SK-N-SH treated with all-trans-retinoic acid at 6 μM for 48 hours (cell line): ENCODE data around the gene DNAH1.
A peak's percentile ranks its signal among the peaks of the same experiment; 100 is the strongest.

Experiments
- ATAC-seq: fragments of 200-7000 bp; cut with Tn5 transposase; 3 replicates; pipeline ENCODE4 v1.9.1; 2020; ENCODE audit warnings: mild to moderate bottlenecking, moderate library complexity
- BACH2 ChIP-seq: fragments of 250-450 bp; sonication (Bioruptor Pico); IDR thresholded peaks from 2 replicates; pipeline ENCODE4 v1.9.0; 2021; ENCODE audit warnings: mild to moderate bottlenecking, borderline replicate concordance
- CSDC2 ChIP-seq: fragments of 250-450 bp; sonication (Bioruptor Pico); IDR thresholded peaks from 2 replicates; pipeline ENCODE4 v1.5.0; 2020; ENCODE audit warnings: mild to moderate bottlenecking, moderate library complexity
- CSRNP3 ChIP-seq: fragments of 250-450 bp; sonication (Bioruptor Pico); IDR thresholded peaks from 2 replicates; pipeline ENCODE4 v1.5.1; 2021; ENCODE audit warnings: mild to moderate bottlenecking, moderate library complexity
- ESRRG ChIP-seq: fragments of 250-450 bp; sonication (Bioruptor Pico); IDR thresholded peaks from 2 replicates; pipeline ENCODE4 v1.6.1; 2021; ENCODE audit warnings: mild to moderate bottlenecking
- PATZ1 ChIP-seq: fragments of 250-450 bp; sonication (Bioruptor Pico); IDR thresholded peaks from 2 replicates; pipeline ENCODE4 v1.8.0; 2020; ENCODE audit warnings: mild to moderate bottlenecking, moderate library complexity, borderline replicate concordance
- POU6F1 ChIP-seq: fragments of 250-450 bp; sonication (Bioruptor Pico); IDR thresholded peaks from 2 replicates; pipeline ENCODE4 v1.8.0; 2021; ENCODE audit warnings: low read depth, mild to moderate bottlenecking, moderate library complexity, borderline replicate concordance
- PPARA ChIP-seq: fragments of 250-450 bp; sonication (Bioruptor Pico); IDR thresholded peaks from 2 replicates; pipeline ENCODE4 v1.5.0; 2020; ENCODE audit warnings: mild to moderate bottlenecking, borderline replicate concordance
- SNAI2 ChIP-seq: fragments of 250-450 bp; sonication (Bioruptor Pico); IDR thresholded peaks from 2 replicates; pipeline ENCODE4 v1.5.0; 2020; ENCODE audit warnings: mild to moderate bottlenecking, moderate library complexity
- TCF4 ChIP-seq: fragments of 250-450 bp; sonication (Bioruptor Pico); IDR thresholded peaks from 2 replicates; pipeline ENCODE4 v1.8.0; 2021; ENCODE audit warnings: mild to moderate bottlenecking, moderate library complexity, borderline replicate concordance
- TOX ChIP-seq: fragments of 250-450 bp; sonication (Bioruptor Pico); IDR thresholded peaks from 2 replicates; pipeline ENCODE4 v1.8.0; 2021; ENCODE audit warnings: mild to moderate bottlenecking, moderate library complexity, borderline replicate concordance
- TSHZ2 ChIP-seq: fragments of 250-450 bp; sonication (Bioruptor Pico); IDR thresholded peaks from 2 replicates; pipeline ENCODE4 v1.5.0; 2020; ENCODE audit warnings: mild to moderate bottlenecking, moderate library complexity
- ZFP30 ChIP-seq: fragments of 450-650 bp; formaldehyde crosslinking; IDR thresholded peaks from 2 replicates; pipeline ENCODE4 v1.5.0; 2022; ENCODE audit warnings: mild to moderate bottlenecking, moderate library complexity
- ZNF565 ChIP-seq: fragments of 450-650 bp; formaldehyde crosslinking; conservative IDR thresholded peaks from 2 replicates; pipeline ENCODE4 v1.5.0; 2020; ENCODE audit warnings: low read depth, mild to moderate bottlenecking, moderate library complexity
- ZNF70 ChIP-seq: fragments of 450-650 bp; formaldehyde crosslinking; IDR thresholded peaks from 2 replicates; pipeline ENCODE4 v1.5.0; 2020; ENCODE audit warnings: mild to moderate bottlenecking, moderate library complexity
- ZNF8 ChIP-seq: fragments of 450-650 bp; formaldehyde crosslinking; IDR thresholded peaks from 2 replicates; pipeline ENCODE4 v1.5.0; 2020; ENCODE audit warnings: mild to moderate bottlenecking, moderate library complexity
- TF ChIP-seq, protein P1 (sequence below): fragments of 250-450 bp; sonication (Bioruptor Pico); IDR thresholded peaks from 2 replicates; pipeline ENCODE4 v1.5.1; 2020; ENCODE audit warnings: low read depth, mild to moderate bottlenecking, moderate library complexity

The DNAH1 gene

GRCh38 chr3:52299879-52300611 lies 16.1 kb upstream of the DNAH1 start:
- TF ChIP-seq SNAI2 (CRISPR knock-in tag) (0 out of 2 replicates have a peak, but pooled peaks have one; percentile 5), PPARA (CRISPR knock-in tag) (no peak), TOX (CRISPR knock-in tag) (no peak)
- ATAC-seq: peak; percentile 82

DNA sequence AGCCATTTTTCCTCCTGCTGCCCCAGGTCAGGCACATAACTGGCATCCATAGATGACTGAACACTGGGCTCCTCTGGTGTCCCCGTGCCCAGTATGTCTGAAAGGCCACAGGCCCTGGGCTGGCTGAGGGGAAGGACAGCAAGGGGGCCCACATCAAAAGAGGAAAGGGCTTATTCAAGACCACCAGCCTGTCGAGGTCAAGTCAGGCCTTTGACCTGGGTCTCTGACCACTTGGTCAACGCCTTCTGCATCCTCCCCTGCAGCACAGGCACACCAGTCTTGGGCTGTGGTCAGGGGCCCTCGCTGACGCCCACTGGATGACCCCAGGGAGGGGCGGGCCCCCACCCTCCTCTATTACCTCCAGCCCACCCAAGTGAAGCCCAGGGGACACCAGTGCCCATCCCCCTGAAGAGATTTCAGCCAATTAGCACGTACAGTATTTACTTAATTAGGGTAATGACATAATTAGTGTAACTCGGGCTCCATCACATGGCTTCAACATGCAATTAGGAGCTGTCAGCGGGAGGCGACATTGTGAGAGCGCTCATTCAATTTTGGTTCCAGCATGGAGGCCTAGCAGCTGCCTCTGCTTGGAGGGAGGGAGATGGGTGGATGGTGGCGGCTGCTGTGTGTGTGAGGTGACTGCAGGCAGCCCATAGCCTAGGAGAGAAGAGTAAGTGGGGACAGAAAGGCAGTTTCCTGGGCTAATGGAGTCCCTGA lies 13.5 kb upstream of the DNAH1 start:
- no peak for ATAC-seq

More for the DNA sequence above, 13.5 kb upstream of the DNAH1 start:
- TF ChIP-seq ZNF70 (CRISPR knock-in tag): no peak
- no peak for TF ChIP-seq ZNF565
- no peak for TF ChIP-seq ESRRG
- no peak for TF ChIP-seq TSHZ2
- TF ChIP-seq CSDC2 (CRISPR knock-in tag): no peak
- TF ChIP-seq TCF4 (CRISPR knock-in tag): no peak
- TF ChIP-seq ZFP30 (CRISPR knock-in tag): no peak
- TF ChIP-seq POU6F1 (CRISPR knock-in tag): no peak
- no peak for TF ChIP-seq BACH2 (CRISPR knock-in tag)
- TF ChIP-seq PATZ1: no peak
- no peak for TF ChIP-seq CSRNP3
- TF ChIP-seq, protein P1, sequence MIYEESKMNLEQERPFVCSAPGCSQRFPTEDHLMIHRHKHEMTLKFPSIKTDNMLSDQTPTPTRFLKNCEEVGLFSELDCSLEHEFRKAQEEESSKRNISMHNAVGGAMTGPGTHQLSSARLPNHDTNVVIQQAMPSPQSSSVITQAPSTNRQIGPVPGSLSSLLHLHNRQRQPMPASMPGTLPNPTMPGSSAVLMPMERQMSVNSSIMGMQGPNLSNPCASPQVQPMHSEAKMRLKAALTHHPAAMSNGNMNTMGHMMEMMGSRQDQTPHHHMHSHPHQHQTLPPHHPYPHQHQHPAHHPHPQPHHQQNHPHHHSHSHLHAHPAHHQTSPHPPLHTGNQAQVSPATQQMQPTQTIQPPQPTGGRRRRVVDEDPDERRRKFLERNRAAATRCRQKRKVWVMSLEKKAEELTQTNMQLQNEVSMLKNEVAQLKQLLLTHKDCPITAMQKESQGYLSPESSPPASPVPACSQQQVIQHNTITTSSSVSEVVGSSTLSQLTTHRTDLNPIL (CRISPR knock-in tag): no peak
- no peak for TF ChIP-seq SNAI2 (CRISPR knock-in tag)
- no peak for TF ChIP-seq ZNF8 (CRISPR knock-in tag)
